GM20431 (cell line): ENCODE data around the gene TRPM5.

Experiments
- in situ Hi-C: fragments of 300-500 bp; cut with MseI, MboI; formaldehyde crosslinking; loops from one replicate; pipeline ENCODE4 v1.15.0; 2020; ENCODE audit warnings: low sequenced_read_pairs; ENCODE audit not compliant: unreplicated experiment

Gene TRPM5

DNA sequence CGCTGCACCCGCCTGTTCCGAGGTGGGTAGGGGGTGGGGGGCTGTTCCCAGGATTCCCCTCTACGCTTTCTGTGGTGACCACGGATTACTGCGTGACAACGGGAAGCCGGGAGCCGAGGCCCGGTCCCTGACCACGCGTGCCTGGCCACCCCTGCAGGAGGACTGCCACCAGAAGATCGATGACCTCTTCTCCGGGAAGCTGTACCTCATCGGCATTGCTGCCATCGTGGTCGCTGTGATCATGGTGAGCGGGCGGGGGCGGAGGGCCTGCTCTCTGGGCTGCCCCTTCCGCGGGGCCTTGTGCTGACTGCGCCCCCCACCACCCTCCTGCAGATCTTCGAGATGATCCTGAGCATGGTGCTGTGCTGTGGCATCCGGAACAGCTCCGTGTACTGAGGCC lies 47.8 kb downstream of the TRPM5 start:
- in situ Hi-C loops, result no loop called here

DNA sequence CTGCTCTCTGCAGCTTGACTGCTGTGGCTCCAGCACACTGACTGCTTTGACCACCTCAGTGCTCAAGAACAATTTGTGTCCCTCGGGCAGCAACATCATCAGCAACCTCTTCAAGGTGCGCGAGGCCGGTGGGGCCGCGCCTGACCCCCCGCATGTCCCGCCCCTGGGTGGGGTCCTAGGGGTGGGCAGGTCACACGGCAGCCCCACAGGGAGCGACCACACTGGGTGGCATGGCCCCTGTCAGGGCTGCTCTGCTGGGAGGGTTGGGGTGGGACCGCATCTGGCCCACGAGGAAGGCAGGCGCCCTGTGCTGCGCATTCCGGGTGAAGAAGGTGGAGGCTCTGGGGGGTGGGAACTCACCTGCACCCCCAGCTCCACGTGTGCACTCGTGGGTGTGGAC lies 48.5 kb downstream of the TRPM5 start:
- in situ Hi-C loops, result no loop called here

DNA sequence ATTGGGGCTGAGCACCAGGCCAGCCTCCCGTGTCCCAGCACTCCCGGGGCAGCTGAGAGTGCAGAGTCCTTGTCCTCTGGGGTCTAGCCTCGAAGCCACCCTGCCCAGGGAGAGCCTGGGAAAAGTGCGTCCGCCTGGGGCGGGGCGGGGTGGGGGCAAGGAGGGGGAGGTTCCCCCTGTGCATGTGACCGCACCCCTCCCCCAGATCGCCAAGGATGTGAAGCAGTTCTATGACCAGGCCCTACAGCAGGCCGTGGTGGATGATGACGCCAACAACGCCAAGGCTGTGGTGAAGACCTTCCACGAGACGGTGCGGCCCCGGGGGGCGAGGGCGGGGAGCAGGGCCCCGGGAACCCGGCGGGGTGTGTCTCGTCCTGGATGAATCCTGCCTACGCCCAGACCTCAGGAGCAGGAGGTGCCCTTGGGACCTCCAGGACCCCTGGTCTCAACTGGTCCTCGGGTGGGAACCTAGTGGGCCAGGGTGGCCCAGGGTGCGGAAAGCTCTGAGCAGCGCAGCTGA lies 49.0 kb downstream of the TRPM5 start:
- in situ Hi-C loops, result no loop called here

DNA sequence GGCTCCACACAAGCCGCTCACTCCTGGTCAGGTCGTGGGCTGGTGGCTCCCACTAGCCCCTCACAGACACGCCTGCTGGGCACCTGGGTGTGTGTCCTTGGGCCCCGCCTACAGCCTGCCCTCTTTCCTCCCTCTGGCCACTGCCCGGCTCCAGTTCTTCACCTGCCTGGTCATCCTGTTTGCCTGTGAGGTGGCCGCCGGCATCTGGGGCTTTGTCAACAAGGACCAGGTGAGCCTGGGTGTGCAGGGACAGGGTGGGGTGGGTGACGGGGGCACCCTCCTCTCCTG lies 49.6 kb downstream of the TRPM5 start:
- in situ Hi-C loops, result no loop called here
